Measurements from ENCODE around the gene IKBKE. TPM values are rescaled to one million over a fixed set of nuclear protein-coding genes. Genes with fewer than 3 reads are reported as not detected.

Gene IKBKE
- total and polyA plus RNA-seq, 10 of the 15 experiments (the other 5 are each of a cell fraction or from before 2014, with no cell fraction given), result 12.8 to 35.1 (median 23.1) TPM

- TF ChIP-seq, protein P1, sequence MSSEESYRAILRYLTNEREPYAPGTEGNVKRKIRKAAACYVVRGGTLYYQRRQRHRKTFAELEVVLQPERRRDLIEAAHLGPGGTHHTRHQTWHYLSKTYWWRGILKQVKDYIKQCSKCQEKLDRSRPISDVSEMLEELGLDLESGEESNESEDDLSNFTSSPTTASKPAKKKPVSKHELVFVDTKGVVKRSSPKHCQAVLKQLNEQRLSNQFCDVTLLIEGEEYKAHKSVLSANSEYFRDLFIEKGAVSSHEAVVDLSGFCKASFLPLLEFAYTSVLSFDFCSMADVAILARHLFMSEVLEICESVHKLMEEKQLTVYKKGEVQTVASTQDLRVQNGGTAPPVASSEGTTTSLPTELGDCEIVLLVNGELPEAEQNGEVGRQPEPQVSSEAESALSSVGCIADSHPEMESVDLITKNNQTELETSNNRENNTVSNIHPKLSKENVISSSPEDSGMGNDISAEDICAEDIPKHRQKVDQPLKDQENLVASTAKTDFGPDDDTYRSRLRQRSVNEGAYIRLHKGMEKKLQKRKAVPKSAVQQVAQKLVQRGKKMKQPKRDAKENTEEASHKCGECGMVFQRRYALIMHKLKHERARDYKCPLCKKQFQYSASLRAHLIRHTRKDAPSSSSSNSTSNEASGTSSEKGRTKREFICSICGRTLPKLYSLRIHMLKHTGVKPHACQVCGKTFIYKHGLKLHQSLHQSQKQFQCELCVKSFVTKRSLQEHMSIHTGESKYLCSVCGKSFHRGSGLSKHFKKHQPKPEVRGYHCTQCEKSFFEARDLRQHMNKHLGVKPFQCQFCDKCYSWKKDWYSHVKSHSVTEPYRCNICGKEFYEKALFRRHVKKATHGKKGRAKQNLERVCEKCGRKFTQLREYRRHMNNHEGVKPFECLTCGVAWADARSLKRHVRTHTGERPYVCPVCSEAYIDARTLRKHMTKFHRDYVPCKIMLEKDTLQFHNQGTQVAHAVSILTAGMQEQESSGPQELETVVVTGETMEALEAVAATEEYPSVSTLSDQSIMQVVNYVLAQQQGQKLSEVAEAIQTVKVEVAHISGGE (CRISPR knock-in tag; IDR thresholded peaks at IDR 0.05), result no peak
- TF ChIP-seq, protein P2, sequence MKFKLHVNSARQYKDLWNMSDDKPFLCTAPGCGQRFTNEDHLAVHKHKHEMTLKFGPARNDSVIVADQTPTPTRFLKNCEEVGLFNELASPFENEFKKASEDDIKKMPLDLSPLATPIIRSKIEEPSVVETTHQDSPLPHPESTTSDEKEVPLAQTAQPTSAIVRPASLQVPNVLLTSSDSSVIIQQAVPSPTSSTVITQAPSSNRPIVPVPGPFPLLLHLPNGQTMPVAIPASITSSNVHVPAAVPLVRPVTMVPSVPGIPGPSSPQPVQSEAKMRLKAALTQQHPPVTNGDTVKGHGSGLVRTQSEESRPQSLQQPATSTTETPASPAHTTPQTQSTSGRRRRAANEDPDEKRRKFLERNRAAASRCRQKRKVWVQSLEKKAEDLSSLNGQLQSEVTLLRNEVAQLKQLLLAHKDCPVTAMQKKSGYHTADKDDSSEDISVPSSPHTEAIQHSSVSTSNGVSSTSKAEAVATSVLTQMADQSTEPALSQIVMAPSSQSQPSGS (IDR thresholded peaks at IDR 0.05; ENCODE audit: low read length), result no peak
- no peak for TF ChIP-seq HCFC1 (IDR thresholded peaks at IDR 0.05; ENCODE audit: low read length)
- no peak for TF ChIP-seq POLR2AphosphoS5 (IDR thresholded peaks at IDR 0.05; ENCODE audit: low read length)
- no peak for TF ChIP-seq ASH2L (IDR thresholded peaks at IDR 0.05; ENCODE audit: borderline replicate concordance, low read depth)
- no peak; the same call in 1 of the 2 replicates for TF ChIP-seq GATAD2B (conservative IDR thresholded peaks at IDR 0.05; ENCODE audit: low read depth)
- no peak for TF ChIP-seq CEBPZ (IDR thresholded peaks at IDR 0.05; ENCODE audit: low read depth, low read length)
- no peak for TF ChIP-seq NFXL1 (IDR thresholded peaks at IDR 0.05; ENCODE audit: borderline replicate concordance)
- TF ChIP-seq SP1 (IDR thresholded peaks at IDR 0.05; ENCODE audit: low read depth, low read length), result no peak
- TF ChIP-seq ATF7 (IDR thresholded peaks at IDR 0.05; ENCODE audit: low read depth), result no peak
- no peak for TF ChIP-seq TCF7 (IDR thresholded peaks at IDR 0.05; ENCODE audit: borderline replicate concordance)
- no peak for TF ChIP-seq ZSCAN29 (IDR thresholded peaks at IDR 0.05)
- TF ChIP-seq RUNX3 (IDR thresholded peaks at IDR 0.05; ENCODE audit: low read length), result peak; percentile 74
- TF ChIP-seq NFIC (IDR thresholded peaks at IDR 0.05; ENCODE audit: low read depth, low read length), result no peak
- TF ChIP-seq SUZ12 (IDR thresholded peaks at IDR 0.05; ENCODE audit: unreplicated experiment), result no peak
- TF ChIP-seq YBX1 (IDR thresholded peaks at IDR 0.05), result no peak
- TF ChIP-seq EED (IDR thresholded peaks at IDR 0.05; ENCODE audit: low read depth), result peak; percentile 61; the same call in 1 of the 2 replicates
Measured at GRCh38 chr1:206469411-206469932, 804 bp upstream of the IKBKE start (continued).

Data from GM12878 (cell line).